Type B pancreatic cell (in vitro differentiated cells): ENCODE data around the gene ARHGEF17. TPM values are rescaled to one million over a fixed set of nuclear protein-coding genes. Genes with fewer than 3 reads are reported as not detected.

Experiments
- DNase-seq: peaks from one replicate; pipeline ENCODE4 v3.0.0; 2021; ENCODE audit warnings: mixed read lengths; ENCODE audit not compliant: unreplicated experiment; ENCODE audit errors: extremely low spot score
- H3K27ac Mint-ChIP-seq: 2 replicates; pipeline ENCODE4 v1.8.0; 2021; ENCODE audit warnings: mild to moderate bottlenecking, mixed read lengths
- H3K27me3 Mint-ChIP-seq: 2 replicates; pipeline ENCODE4 v1.8.0; 2021; ENCODE audit warnings: mixed read lengths
- H3K36me3 Mint-ChIP-seq: 2 replicates; pipeline ENCODE4 v1.8.0; 2021; ENCODE audit warnings: mixed read lengths
- H3K4me1 Mint-ChIP-seq: one replicate; pipeline ENCODE4 v1.8.0; 2021; ENCODE audit warnings: mixed read lengths; ENCODE audit not compliant: unreplicated experiment
- H3K4me3 Mint-ChIP-seq: 2 replicates; pipeline ENCODE4 v1.8.0; 2021; ENCODE audit warnings: mild to moderate bottlenecking, mixed read lengths
- H3K9me3 Mint-ChIP-seq: 2 replicates; pipeline ENCODE4 v1.8.0; 2021; ENCODE audit warnings: mixed read lengths
- CTCF ChIP-seq: fragments of 200-600 bp; sonication (generic); conservative IDR thresholded peaks from 2 replicates; pipeline ENCODE4 v1.5.0; 2021; ENCODE audit warnings: antibody characterized with exemption, mild to moderate bottlenecking
- total RNA-seq: library from RNA; stranded (reverse); gene quantifications from 2 replicates; pipeline ENCODE4 v1.2.1, GENCODE V29; 2021; ENCODE audit warnings: low replicate concordance

The ARHGEF17 gene
- total RNA-seq, 1 donor from 2014 or later: 69.7 TPM

- no peaks in the 10 kb centered on the region for H3K27me3 Mint-ChIP-seq
- no peaks in the 10 kb centered on the region for H3K9me3 Mint-ChIP-seq
- H3K27ac Mint-ChIP-seq: no peak overlapping the region
- TF ChIP-seq CTCF: no peak
- H3K36me3 Mint-ChIP-seq: no peaks in the 10 kb centered on the region
- H3K4me3 Mint-ChIP-seq: no peak overlapping the region
- DNase-seq: no peak
- H3K4me1 Mint-ChIP-seq: peaks cover 10% of the 10 kb centered on the region
Measured at GRCh38 chr11:73393011-73393380, 84.9 kb downstream of the ARHGEF17 start.

GRCh38 chr11:73393479-73394415 is 85.7 kb downstream of the ARHGEF17 start:
- TF ChIP-seq CTCF: peak; percentile 88

GRCh38 chr11:73394416-73395296 is 86.6 kb downstream of the ARHGEF17 start:
- Mint-ChIP-seq H3K4me1 (peaks cover 5% of the 10 kb centered on the region), H3K27ac (no peak overlapping the region), H3K27me3 (no peaks in the 10 kb centered on the region), H3K4me3 (no peak overlapping the region), H3K9me3 (no peaks in the 10 kb centered on the region), H3K36me3 (no peaks in the 10 kb centered on the region)
- TF ChIP-seq CTCF: no peak
- DNase-seq: no peak

More at GRCh38 chr11:73393479-73394415, 85.7 kb downstream of the ARHGEF17 start:
- Mint-ChIP-seq H3K27me3 (no peaks in the 10 kb centered on the region), H3K9me3 (no peaks in the 10 kb centered on the region), H3K36me3 (no peaks in the 10 kb centered on the region), H3K4me1 (peaks cover 5% of the 10 kb centered on the region), H3K4me3 (no peak overlapping the region), H3K27ac (no peak overlapping the region)
- no peak for DNase-seq

- H3K4me1 Mint-ChIP-seq: no peaks in the 10 kb centered on the region
- H3K4me3 Mint-ChIP-seq: no peak overlapping the region
- H3K27ac Mint-ChIP-seq: no peak overlapping the region
- no peak for DNase-seq
- no peaks in the 10 kb centered on the region for H3K27me3 Mint-ChIP-seq
- H3K36me3 Mint-ChIP-seq: no peaks in the 10 kb centered on the region
- H3K9me3 Mint-ChIP-seq: no peaks in the 10 kb centered on the region
- TF ChIP-seq CTCF: no peak
Measured at GRCh38 chr11:73395297-73396208, 87.5 kb downstream of the ARHGEF17 start.
